ENCODE results near the gene AQR. TPM values are rescaled to one million over a fixed set of nuclear protein-coding genes. Genes with fewer than 3 reads are reported as not detected.
A peak's percentile ranks its signal among the peaks of the same experiment; 100 is the strongest.

Gene AQR
- total and polyA plus RNA-seq, 2 experiments from 2014 or later = 42.3 to 67.3 TPM

- TF ChIP-seq ZNF462 (CRISPR knock-in tag; IDR thresholded peaks at IDR 0.05) (no peak), CREB1 (CRISPR knock-in tag; IDR thresholded peaks at IDR 0.05; ENCODE audit: low read depth) (no peak), EZH2phosphoT487 (IDR thresholded peaks at IDR 0.05; ENCODE audit: unreplicated experiment) (no peak), STAT1 (IDR thresholded peaks at IDR 0.05; ENCODE audit: unreplicated experiment) (no peak), JUNB (IDR thresholded peaks at IDR 0.05; ENCODE audit: unreplicated experiment) (no peak), ZNF114 (CRISPR knock-in tag; IDR thresholded peaks at IDR 0.05) (no peak)
These were observed 159.0 kb downstream of the AQR start (continued) for GRCh38 chr15:34810443-34811129.

- Mint-ChIP-seq H3K27ac (no peak overlapping the region), H3K4me3 (no peak overlapping the region), H3K36me3 (ENCODE audit: low read depth) (peaks cover 8% of the 10 kb centered on the region; the same call in 1 of the 3 replicates), H3K27me3 (ENCODE audit: insufficient read depth, low read depth, poor library complexity) (peaks cover 3% of the 10 kb centered on the region), H3K4me1 (no peaks in the 10 kb centered on the region), H3K9me3 (peaks cover 10% of the 10 kb centered on the region)
- DNase-seq (ENCODE audit: low spot score) (no peak), ATAC-seq (no peak)
- H3K4me2 ChIP-seq = no peak overlapping the region
- no peaks in the 10 kb centered on the region for H4K20me1 ChIP-seq (replicated peaks; ENCODE audit: insufficient read depth)
- H3K9me2 ChIP-seq (ENCODE audit: insufficient read depth) = no peaks in the 10 kb centered on the region
- peak overlapping the region; percentile 14; the same call in 1 of the 2 replicates for H2AFZ ChIP-seq
- no peaks in the 10 kb centered on the region for H3K79me2 ChIP-seq (replicated peaks; ENCODE audit: insufficient read depth)
- H3K4me3 ChIP-seq = no peak overlapping the region
- no peak for TF ChIP-seq ZNF462 (CRISPR knock-in tag; IDR thresholded peaks at IDR 0.05)
- no peaks in the 10 kb centered on the region for H3K27me3 ChIP-seq (ENCODE audit: insufficient read depth)
- H3K36me3 ChIP-seq (ENCODE audit: insufficient read depth) = no peaks in the 10 kb centered on the region
- no peak overlapping the region for H3K27ac ChIP-seq (ENCODE audit: low read depth)
- no peaks in the 10 kb centered on the region for H3F3A ChIP-seq (replicated peaks; ENCODE audit: low read depth)
- no peaks in the 10 kb centered on the region for H3K4me1 ChIP-seq (ENCODE audit: insufficient read depth)
These were observed 160.4 kb downstream of the AQR start for GRCh38 chr15:34809186-34809585.

Measured in GM23338 (cell line).